ENCODE data around the gene STK35.
A peak's percentile ranks its signal among the peaks of the same experiment; 100 is the strongest.

STK35 gene

DNA sequence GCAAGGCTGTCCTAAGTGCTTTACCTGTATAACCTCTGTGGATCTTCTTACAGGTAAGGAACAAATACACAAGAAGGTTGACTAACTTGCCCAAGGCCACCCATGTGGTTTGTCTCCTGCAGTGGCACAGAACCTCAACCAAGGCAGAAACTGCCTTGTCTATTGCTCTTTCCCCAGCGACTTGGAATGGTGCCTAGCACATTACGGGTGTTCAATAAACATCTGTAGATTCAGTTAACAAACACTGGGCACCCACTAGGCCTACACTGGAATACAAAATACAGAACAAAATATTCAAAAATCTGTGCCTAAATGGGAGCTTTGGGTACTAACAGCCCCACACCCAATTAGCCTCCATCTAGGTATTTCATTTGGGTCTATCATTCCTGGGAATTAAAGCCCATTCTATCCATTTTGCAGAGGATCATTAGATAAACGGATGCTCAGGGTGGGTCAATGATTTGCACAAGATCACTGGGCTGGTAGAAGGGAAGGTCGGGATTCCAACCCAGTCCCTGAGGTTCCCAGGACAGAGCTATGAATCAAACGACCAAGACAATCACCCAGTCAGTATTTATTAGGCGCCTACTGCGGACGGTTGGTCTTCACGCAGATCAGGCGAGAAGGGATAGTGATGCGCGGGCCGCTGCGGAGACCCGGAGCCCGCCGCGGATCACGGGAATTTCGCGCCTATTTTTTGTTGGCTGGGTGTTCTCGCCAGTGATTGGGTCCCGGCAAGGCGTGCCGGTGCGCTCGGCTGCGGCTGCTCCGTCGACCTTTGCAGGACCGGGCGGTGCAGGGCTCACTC is at the start of gene STK35:
TSS of gene STK35 (plus strand) at position 771 of the 808 bp plus-strand sequence. CDS start 55 bp downstream, outside the sequence.
- no peak for DNase-seq (ENCODE audit: low spot score)

DNA sequence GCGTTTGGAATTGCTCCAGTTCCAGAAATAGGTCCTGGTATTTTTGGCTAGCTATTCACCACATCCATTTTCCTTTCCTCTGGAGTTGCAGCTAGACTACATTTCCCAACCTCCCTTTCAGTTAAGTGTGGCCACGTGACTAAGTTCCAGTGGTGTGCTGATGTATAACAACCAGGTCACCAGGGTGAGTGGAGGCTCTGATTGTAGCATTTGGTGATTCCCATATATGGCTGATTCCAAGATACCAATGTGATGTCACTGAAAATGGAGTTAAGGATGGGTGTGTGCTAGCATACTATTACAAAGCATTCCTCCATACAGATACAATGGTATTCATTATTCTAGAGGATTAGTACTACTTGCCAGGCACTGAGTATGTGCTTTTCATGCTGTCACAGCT is 49.7 kb upstream of the STK35 start:
- no peak for DNase-seq (ENCODE audit: low spot score)

DNA sequence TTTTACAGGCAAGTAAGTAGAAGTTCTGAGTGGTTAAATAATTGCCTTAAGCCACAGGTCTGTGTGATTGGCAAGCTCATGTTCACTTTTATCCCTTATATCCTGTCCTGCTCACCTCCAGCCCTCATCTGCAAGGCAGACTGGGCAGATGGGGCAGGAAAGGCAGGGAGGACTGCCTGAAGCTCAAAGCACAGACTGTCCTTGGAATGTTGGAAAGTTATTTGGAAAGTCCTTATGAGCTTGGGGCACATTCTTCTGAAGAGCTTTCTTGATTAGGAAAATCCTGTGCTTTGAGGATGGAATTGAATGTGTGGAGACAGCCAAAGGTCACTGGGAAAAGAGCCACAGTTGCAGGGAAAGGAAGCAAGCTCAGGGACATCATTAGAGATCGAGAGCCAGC is 48.9 kb upstream of the STK35 start:
- DNase-seq (ENCODE audit: low spot score) = no peak

DNA sequence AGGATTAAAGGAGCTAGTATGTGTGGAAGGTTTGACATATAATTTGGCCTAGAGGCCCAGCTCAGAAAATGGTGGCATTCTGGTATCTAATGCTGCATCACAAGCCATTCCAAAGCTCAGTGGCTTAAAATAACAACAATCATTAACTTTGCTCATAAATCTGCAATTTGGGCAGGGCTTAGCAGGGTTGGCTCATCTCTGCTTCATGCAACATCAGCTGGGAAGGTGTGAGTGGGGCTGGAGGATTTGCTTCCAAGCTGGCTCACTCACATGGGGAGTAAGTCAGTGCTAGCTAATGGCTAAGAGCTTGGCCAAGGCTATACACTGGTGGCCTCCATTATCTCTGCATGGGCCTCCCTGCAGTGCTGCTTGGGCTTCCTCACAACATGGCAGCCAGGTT is 48.0 kb upstream of the STK35 start:
- DNase-seq (ENCODE audit: low spot score) = no peak

DNA sequence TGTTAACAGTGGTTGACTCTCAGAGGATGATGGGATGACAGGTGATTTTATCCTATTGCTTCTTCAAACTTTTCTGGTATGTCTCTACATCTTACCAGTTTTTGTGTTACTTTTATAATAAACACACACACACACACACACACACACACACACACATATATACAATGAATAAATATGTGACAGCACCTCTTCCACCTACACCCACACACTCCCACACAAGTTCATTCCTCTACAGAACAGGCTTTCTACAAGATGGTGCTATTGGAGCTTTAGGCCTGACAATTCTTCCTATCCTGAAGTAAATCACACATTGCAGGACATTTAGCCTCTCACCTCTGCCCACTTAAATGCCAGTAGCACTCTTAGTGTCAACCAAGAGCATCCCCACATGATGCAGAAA is 46.7 kb upstream of the STK35 start:
- no peak for DNase-seq (ENCODE audit: low spot score)

DNA sequence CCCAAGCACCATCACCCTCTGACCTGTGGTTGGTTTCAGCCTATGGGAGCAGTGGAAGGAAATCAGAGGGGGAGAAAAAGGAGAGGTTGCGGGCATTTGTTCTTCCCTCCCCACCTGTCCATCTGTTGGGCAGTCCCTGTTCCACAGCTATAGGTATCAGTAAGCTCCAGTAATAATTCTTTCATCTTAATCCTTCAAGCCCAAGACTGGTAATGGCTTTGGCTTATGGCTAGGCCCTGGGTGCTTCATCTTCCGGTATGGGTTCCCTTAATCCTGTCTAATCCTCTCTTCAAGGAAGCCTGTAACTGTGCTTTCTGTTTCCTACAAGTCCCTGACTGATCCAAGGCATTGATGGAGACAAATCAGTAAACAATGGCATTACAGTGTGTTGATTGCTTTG is 42.2 kb upstream of the STK35 start:
- no peak for DNase-seq (ENCODE audit: low spot score)

DNA sequence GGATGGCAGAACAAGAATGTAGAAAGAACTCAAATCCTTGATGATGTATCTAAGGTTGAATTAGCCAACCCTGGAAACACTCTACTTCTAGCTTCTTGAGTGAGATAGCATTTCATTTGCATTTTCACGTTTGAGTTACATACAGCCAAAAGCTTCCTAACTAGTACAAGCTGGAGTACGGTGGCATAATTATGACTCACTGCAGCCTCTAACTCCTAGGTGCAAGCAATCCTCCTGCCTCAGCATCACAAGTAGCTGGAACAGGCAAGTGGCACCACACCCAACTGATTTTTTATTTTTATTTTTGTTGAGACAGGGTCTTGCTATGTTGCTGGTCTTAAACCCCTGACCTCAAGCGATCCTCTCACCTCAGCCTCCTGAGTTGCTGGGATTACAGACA is 36.5 kb upstream of the STK35 start:
- no peak for DNase-seq (ENCODE audit: low spot score)

DNA sequence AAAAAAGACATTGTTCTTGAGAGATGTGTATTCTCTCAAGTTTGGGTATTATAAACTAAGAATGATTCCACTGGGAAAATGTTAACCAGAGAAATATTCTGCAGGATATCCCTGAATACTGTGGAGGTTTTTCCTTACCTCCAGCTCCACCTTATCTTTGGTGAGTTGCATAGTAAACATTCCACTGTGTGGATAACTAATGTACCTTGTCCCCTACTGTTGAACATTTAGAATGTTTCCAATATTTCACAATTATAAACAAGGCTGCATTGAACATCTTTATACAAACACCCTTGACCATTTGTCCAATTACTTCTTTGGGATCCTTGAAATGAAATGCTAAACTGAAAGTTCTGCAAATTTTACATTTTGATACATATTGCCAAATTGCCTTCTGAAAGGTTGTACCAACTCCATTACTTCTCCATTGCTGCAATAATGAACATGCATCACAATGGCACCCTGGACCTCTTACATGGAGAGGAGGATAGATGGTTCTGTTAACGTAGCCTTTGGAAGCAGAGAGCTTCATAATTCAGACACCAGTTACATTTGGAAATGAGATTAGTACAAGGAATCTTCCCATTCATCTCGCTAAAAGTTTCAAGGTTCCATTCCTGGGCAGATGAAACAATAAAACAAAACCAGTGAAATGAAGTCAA is 35.0 kb upstream of the STK35 start:
- DNase-seq (ENCODE audit: low spot score) = no peak

DNA sequence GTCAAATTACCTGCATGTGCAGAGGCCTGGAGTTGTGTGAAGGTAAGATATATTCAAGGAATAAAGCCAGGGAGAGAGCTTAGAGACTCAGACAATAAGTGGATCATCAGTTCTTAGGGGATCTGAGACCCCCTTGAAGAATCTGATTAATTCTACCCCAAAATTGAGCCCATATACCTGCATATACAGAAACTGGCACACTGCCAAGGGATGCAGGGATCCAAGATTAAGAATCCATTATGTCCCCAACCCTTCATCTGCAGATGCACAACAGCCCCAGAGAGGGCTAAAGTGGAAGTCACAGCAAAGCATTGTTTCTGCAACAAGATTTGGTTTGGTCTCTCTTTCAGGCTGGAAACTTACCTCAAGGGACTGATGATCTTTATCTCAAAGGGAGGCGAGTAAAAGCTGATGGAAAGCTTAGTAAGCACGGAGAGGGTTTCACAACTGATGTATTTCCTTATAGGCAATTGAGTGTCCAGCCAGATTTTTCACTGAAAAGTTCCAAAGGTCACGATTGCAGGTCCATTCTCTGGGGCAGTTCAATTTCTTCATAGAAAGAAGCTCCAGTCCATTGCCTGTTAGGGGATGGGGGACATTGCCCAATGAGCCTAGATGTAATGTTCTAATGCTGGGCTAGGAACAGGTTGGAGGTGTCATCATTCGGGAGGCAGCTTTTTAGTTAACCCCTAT is 20.9 kb upstream of the STK35 start:
- DNase-seq (ENCODE audit: low spot score) = no peak

DNA sequence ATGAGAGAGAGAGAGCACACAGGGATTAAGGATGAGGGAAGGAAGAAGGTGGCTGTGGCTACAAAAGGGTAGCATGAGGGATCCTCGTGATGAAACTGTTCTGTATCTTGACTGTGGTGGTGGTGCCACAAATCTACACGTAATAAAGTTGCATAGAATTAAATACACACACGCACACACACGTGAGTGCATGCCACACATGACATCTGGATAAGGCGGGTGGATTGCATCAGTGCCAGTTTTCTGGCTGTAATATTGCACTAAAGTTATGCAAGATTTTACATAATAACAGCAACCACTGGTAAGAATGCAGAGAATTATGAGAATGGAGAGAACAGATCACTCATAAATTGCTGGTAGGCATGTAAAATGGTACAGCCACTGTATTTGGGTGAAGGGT is 16.9 kb upstream of the STK35 start:
- no peak for DNase-seq (ENCODE audit: low spot score)

DNA sequence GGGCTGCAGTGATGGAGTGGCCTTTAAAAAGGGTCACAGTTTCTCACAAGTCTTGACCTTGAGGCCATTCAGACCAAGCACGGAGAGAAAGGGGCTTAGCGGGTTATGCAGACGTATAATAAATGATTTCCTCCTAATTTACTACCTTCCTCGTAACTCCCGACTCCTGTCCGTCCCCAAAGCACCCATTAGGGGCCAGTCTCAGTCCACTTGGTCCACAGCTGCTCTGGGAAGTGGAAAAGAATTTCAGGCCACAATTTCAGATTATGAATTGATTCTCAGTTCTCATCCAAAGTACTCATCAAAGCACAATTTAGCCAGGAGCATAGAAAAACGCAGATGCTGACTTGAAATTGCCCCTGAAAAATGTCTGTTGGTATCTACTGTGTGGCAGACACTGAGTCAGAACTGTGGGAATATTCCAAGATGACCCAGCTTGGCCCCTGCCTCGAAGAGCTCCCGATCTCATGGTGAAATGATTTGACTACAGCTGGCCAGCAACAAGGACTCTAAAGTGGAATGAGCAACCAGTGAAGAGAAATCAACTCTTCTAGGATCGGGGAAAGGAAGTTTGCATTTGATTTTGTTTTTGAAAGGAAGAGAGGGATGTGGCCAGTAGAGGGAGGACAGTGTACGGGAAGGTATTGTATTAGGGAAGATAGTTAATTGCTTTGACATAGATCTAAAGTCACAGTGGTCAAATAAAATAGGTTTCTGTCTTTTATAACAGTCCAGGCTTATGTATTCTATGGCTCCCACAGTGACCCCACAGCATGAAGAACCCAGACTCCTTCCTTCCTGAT is 15.2 kb upstream of the STK35 start:
- no peak for DNase-seq (ENCODE audit: low spot score)

DNA sequence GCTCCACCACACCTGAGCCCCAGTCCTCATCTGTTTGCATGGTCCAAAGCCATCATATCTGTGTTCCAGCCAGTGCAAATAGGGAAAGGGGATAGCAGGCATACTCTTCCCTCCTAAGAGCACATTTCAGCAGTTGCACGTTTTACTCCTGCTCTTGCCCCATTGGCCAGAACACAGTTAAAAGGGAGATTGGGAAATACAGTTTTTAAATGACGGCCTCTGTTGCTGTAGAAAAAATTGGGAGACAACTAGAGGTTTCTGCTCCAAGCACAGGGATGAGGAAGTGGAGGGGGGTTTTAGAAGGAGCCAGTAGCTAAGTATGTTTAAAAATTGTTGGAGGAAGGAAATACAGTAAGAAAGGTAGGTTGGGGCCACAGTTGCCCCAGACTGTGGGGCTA is 14.6 kb upstream of the STK35 start:
- DNase-seq (ENCODE audit: low spot score) = no peak

DNA sequence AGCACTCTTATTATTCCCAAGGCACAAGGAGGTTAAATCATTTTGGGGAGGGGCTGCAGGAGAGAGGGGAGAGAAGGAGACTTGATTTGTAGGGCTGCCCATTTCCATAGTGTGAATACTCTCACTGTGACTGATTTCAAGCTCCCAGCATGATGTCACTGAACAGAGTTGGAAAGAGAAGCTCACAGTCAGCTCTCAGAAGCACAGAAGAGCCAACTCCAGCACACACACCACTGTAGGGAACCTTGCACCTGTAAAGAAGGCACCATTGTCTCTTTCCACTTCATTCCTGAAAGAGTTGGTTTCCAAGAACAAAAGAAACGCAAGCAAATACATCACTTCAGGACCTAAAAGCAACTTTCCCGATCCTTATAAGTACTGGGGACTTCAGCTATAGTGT is 12.7 kb upstream of the STK35 start:
- DNase-seq (ENCODE audit: low spot score) = no peak

DNA sequence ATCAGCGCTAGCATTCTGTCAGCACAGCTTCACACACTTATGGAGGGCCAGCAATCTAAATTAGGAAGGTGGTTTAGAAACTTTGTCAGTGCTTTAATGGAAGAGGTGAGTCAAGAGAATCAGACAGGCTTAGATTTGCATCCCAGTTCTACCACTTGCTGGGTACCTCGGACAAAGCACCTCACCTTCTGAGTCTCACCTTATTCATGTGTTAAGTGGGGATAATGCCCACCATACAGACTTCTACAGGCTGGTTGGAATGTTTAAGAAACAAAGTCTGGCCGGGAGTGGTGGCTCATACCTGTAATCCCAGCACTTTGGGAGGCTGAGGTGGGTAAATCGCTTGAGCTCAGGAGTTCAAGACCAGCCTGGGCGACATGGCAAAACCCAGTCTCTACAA is 12.2 kb upstream of the STK35 start:
- no peak for DNase-seq (ENCODE audit: low spot score)

DNA sequence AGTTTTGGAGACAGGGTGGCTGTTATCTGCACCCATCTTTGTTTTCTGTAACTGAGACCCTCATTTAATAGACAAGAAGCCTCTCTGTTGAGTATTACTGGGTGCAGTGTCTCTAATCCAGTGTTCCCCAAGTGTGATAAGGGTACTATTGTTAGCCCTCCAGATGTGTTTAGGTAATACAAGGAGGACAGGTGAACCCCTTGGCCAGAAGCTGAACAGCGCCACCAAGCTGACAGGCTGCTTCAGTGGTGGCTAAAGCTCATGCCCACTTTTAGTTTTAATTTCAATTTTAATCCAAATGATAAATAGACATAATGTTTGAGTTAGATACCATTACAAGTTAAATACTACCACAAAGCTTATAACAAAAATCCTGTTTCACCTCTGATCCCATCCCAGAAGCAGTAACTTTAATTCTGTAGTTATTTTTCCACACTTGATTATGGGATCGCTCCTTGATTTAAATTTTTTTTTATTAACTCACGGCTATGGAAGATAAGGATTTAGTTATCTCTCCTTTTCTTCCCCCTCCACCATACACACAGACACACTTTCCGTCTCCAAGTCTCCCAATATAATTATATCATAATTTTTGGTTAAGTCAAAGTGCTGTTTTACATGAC is 8.4 kb upstream of the STK35 start:
- peak; percentile 47 for DNase-seq (ENCODE audit: low spot score)

DNA sequence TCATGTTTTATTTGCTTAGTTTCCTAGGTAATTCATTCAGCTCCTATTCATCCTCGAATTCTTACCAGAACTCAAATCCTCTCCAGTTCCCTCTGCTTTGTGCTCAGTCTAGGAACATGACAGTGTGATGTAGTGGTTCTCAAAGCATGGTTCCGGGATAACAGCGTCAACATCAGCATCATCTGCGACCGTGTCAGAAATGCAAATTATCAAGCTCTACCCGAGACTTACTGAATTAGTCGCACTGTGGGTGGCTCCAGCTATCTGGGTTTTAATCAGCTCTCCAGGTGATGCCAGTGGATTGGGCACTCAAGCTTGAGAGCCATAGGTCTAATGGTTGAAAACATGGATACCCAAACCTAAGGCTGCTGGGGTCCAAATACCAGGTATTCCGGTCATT is 7.7 kb upstream of the STK35 start:
- peak; percentile 24 for DNase-seq (ENCODE audit: low spot score)

DNA sequence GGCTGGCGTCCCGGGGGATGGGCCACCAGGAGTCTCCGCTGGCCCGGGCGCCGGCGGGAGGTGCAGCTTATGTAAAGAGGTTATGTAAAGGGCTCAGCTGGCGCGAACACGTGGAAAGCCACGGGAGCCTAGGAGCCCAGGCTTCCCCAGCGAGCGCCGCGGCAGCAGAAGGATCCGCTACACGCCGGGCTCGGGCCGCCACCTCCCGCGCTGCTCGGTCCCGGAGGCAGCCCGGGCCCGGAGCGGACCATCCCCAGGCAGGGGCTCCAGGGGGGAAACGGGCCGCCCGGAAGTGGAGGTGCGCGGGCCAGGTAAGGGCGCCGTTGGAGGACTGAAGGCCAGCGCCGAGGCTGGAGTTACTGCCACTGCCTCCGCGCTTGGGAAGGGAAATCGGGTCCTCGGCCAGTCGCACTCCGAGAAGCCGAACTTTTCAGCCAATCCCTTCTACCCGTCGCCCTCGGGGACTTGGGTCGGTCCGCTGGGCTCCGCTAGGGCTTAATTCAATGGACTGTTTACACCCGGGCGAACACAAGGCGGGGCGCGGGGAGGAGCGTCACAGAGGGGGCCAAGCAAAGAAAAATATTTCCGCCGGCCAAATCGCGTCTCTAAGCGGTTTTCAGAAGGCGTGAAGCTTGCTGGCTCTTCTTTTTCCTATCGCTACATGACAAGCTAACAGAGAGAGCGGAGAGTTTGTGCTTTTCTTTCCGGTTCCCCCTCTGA is 398 bp downstream of the STK35 start:
- peak; percentile 93 for DNase-seq (ENCODE audit: low spot score)

DNA sequence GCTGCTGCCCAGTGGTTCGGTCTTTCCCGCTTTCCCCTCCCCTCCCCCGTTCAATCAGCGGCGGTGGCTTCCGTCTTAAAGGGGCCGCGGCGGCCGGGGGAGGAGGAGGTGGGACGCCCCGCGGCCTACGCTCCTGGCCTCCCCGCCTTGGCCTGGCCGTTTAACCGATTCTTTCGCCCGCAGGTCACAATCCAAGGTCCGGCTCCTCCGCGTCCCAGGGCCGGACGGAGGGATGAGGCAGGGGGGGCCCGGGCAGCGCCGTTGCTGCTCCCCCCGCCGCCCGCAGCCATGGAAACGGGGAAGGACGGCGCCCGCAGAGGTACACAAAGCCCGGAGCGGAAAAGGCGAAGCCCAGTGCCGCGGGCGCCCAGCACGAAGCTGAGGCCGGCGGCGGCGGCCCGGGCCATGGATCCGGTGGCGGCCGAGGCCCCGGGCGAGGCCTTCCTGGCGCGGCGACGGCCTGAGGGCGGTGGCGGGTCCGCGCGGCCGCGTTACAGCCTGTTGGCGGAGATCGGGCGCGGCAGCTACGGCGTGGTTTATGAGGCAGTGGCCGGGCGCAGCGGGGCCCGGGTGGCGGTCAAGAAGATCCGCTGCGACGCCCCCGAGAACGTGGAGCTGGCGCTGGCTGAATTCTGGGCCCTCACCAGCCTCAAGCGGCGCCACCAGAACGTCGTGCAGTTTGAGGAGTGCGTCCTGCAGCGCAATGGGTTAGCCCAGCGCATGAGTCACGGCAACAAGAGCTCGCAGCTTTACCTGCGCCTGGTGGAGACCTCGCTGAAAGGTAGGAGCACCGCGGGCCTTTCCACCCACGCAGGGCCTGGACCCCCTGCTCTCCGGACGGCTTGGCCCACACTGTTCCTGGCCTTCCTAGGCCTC is 1.2 kb downstream of the STK35 start:
- peak; percentile 89 for DNase-seq (ENCODE audit: low spot score)

DNA sequence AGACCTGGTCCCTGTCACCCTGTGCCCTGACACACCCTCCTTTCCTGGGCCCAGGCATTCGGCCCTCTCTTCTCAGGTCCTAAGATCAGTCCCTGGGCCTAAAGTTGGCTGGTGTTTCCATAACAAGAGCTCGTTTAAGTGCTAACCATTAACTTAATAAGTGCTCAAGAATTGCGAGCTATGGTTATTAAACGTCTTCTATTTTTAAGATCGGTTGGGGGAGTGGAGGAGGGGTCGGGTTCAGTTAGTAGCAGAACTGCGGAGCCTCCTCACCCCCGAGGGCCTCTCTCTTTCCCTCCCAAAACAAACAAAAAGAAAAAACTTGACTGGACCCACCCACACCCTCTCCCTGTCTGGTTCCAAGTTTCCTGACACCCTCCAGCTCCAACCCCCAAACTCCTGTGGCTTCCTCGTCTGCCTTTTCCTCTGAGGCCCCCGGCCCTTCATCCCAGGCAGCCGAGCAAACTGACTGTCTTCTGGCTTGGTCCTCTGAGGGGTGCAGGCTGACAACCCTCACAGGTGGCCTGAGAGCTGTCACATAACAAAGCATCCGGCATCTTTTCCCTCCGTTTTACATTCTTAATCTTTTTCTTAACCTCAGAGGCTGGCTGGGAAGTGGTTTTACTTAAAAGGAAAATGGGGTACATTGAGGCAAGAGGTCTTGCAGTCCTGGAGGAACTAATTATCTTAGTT is 2.0 kb downstream of the STK35 start:
- peak; percentile 30 for DNase-seq (ENCODE audit: low spot score)

DNA sequence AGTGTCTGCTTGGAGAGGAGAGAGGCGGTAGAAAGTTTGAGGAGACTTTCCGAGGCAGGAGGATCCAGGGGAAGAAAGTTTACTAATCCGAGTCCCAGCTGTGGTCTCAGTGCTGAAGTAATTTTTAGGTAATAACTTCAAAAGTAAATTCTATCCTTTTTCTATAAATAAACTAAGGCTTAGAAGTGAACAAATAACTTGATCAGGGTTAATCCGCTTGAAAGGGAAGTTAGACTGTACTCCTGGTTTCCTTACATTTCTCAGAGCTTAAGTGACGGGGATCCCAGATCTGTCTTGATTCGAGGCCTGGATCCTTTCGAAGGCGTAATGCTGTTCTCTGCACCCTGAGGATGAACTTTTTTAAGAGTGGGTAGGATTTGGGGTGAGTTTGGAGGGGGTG is 2.6 kb downstream of the STK35 start:
- DNase-seq (ENCODE audit: low spot score) = no peak
